CD8-positive, alpha-beta memory T cell (primary cell): ENCODE data around the gene TTF1. TPM values are rescaled to one million over a fixed set of nuclear protein-coding genes. Genes with fewer than 3 reads are reported as not detected.
A peak's percentile ranks its signal among the peaks of the same experiment; 100 is the strongest.

Experiments used
- CTCF ChIA-PET: fragments of 350-600 bp; sonication (Branson Sonifier 250); formaldehyde crosslinking; loops from one replicate; lab custom pipeline; 2021; ENCODE audit warnings: antibody characterized with exemption; lab: Charles Lee
- POLR2A ChIA-PET: fragments of 350-600 bp; sonication (Branson Sonifier 250); formaldehyde crosslinking; loops from one replicate; lab custom pipeline; 2021; ENCODE audit warnings: antibody characterized with exemption; lab: Charles Lee
- DNase-seq, 5 donors: peaks; one replicate each; pipeline versions ENCODE4 v3.0.0 to v3.0.0-alpha.2; 2020 to 2022; ENCODE audit warnings: mixed read lengths in 1 of 5
- H3K27ac ChIP-seq: one replicate; pipeline ENCODE4 v1.7.0; 2013; ENCODE audit warnings: low read depth, mild to moderate bottlenecking, low read length, moderate library complexity
- H3K27me3 ChIP-seq: 2 replicates; pipeline ENCODE4 v1.7.0; 2013; ENCODE audit warnings: low read length, mild to moderate bottlenecking; ENCODE audit not compliant: insufficient read depth, poor library complexity, severe bottlenecking
- H3K36me3 ChIP-seq: 2 replicates; pipeline ENCODE4 v1.7.0; 2013; ENCODE audit warnings: mild to moderate bottlenecking, low read length, moderate library complexity; ENCODE audit not compliant: insufficient read depth
- H3K4me1 ChIP-seq: 2 replicates; pipeline ENCODE4 v1.7.0; 2013; ENCODE audit warnings: mild to moderate bottlenecking, low read length, moderate library complexity; ENCODE audit not compliant: insufficient read depth
- H3K4me3 ChIP-seq: 2 replicates; pipeline ENCODE4 v1.7.0; 2013; ENCODE audit warnings: mild to moderate bottlenecking, low read length
- H3K9me3 ChIP-seq: 2 replicates; pipeline ENCODE4 v1.7.0; 2013; ENCODE audit warnings: mild to moderate bottlenecking, low read length
- H3K27ac Mint-ChIP-seq, 8 donors: one replicate each; pipeline ENCODE4 v1.8.0; 2020 to 2021; ENCODE audit warnings: mixed read lengths in 8 of 8, mild to moderate bottlenecking in 6 of 8, inconsistent platforms in 3 of 8, moderate library complexity in 3 of 8
- H3K27me3 Mint-ChIP-seq, 2 donors: one replicate each; pipeline ENCODE4 v1.8.0; 2020 to 2021; ENCODE audit warnings: mixed read lengths in 2 of 2, mild to moderate bottlenecking in 1 of 2, moderate library complexity in 1 of 2
- H3K36me3 Mint-ChIP-seq, 3 donors: one replicate each; pipeline ENCODE4 v1.8.0; 2020 to 2021; ENCODE audit warnings: mixed read lengths in 3 of 3, inconsistent platforms in 1 of 3, mild to moderate bottlenecking in 1 of 3
- H3K4me1 Mint-ChIP-seq, 3 donors: one replicate each; pipeline ENCODE4 v1.8.0; 2020 to 2021; ENCODE audit warnings: mixed read lengths in 3 of 3, inconsistent platforms in 1 of 3, mild to moderate bottlenecking in 1 of 3
- H3K4me3 Mint-ChIP-seq, 7 donors: one replicate each; pipeline ENCODE4 v1.8.0; 2020 to 2021; ENCODE audit warnings: mixed read lengths in 7 of 7, mild to moderate bottlenecking in 6 of 7, moderate library complexity in 4 of 7, inconsistent platforms in 2 of 7
- H3K9me3 Mint-ChIP-seq, 5 donors: one replicate each; pipeline ENCODE4 v1.8.0; 2020 to 2022; ENCODE audit warnings: mixed read lengths in 5 of 5, mild to moderate bottlenecking in 3 of 5, moderate library complexity in 2 of 5, inconsistent platforms in 1 of 5
- polyA plus RNA-seq: library from polyadenylated mRNA; unstranded; fragments of 300-500 nt; fragmentation: Illumina TruSeq; gene quantifications from one replicate; pipeline ENCODE4 v1.2.3, GENCODE V29; 2021
- total RNA-seq, 2 experiments: library from RNA; stranded (reverse); gene quantifications; one replicate each; pipeline ENCODE4 v1.2.3, GENCODE V29; 2021

Gene TTF1
- total and polyA plus RNA-seq, 3 experiments from 2014 or later: 7.3 to 25.1 (median 23.9) TPM

GRCh38 chr9:132422574-132422973, 15.9 kb upstream of the TTF1 start:
- Histone ChIP-seq H3K27me3 (peaks cover 10% of the 10 kb centered on the region), H3K27ac (no peak overlapping the region), H3K36me3 (no peaks in the 10 kb centered on the region), H3K4me3 (no peak overlapping the region), H3K4me1 (no peaks in the 10 kb centered on the region), H3K9me3 (no peaks in the 10 kb centered on the region)
- Mint-ChIP-seq H3K4me3 (no peak overlapping the region), H3K9me3 (no peaks in the 10 kb centered on the region), H3K4me1 (no peaks in the 10 kb centered on the region), H3K27ac (peak overlapping the region in 1 of 8 donors; percentile 10), H3K27me3 (peaks cover 35 to 83% of the 10 kb centered on the region in 2 donors), H3K36me3 (no peaks in the 10 kb centered on the region)
- ChIA-PET POLR2A (no interaction called here), CTCF (interaction anchor here (1.5 kb wide), 1 partner anchor 10 kb away, joined by 3 read pairs; no protein-coding TSS in a partner anchor)
- no peak for DNase-seq

- H3K27me3 ChIP-seq: peaks cover 28% of the 10 kb centered on the region
- CTCF ChIA-PET: no interaction called here
Measured at GRCh38 chr9:132418726-132419363, 12.2 kb upstream of the TTF1 start.

GRCh38 chr9:132415181-132415580, 8.5 kb upstream of the TTF1 start:
- H3K27me3 ChIP-seq: peaks cover 49% of the 10 kb centered on the region

More at GRCh38 chr9:132418726-132419363, 12.2 kb upstream of the TTF1 start:
- DNase-seq: no peak
- Mint-ChIP-seq H3K9me3 (no peaks in the 10 kb centered on the region), H3K36me3 (no peaks in the 10 kb centered on the region), H3K4me1 (no peaks in the 10 kb centered on the region), H3K27ac (no peak overlapping the region), H3K4me3 (no peak overlapping the region), H3K27me3 (peaks cover 48 to 78% of the 10 kb centered on the region in 2 donors)
- H3K4me1 ChIP-seq: no peaks in the 10 kb centered on the region
- no peaks in the 10 kb centered on the region for H3K36me3 ChIP-seq
- H3K9me3 ChIP-seq: no peaks in the 10 kb centered on the region
- POLR2A ChIA-PET: no interaction called here
- no peak overlapping the region for H3K4me3 ChIP-seq
- no peak overlapping the region for H3K27ac ChIP-seq

GRCh38 chr9:132414731-132415130, 8.1 kb upstream of the TTF1 start:
- CTCF ChIA-PET: interaction anchor here (1.1 kb wide), 1 partner anchor 354 kb away, joined by 3 read pairs; no protein-coding TSS in a partner anchor
- H3K9me3 Mint-ChIP-seq: no peaks in the 10 kb centered on the region
- Histone ChIP-seq H3K4me1 (peaks cover 24% of the 10 kb centered on the region), H3K4me3 (no peak overlapping the region), H3K27ac (no peak overlapping the region), H3K36me3 (no peaks in the 10 kb centered on the region), H3K9me3 (no peaks in the 10 kb centered on the region), H3K27me3 (peaks cover 49% of the 10 kb centered on the region)
- H3K36me3 Mint-ChIP-seq: no peaks in the 10 kb centered on the region
- no peak for DNase-seq
- no peak overlapping the region for H3K4me3 Mint-ChIP-seq
- H3K4me1 Mint-ChIP-seq: peaks cover 15 to 23% (median 23%) of the 10 kb centered on the region in 3 donors
- H3K27ac Mint-ChIP-seq: no peak overlapping the region
- H3K27me3 Mint-ChIP-seq: peaks cover 55 to 80% of the 10 kb centered on the region in 2 donors
- POLR2A ChIA-PET: no interaction called here

More at GRCh38 chr9:132415181-132415580, 8.5 kb upstream of the TTF1 start:
- ChIA-PET POLR2A (no interaction called here), CTCF (no interaction called here)
- no peak overlapping the region for H3K27ac Mint-ChIP-seq
- H3K4me3 Mint-ChIP-seq: no peak overlapping the region
- no peak overlapping the region for H3K4me3 ChIP-seq
- H3K4me1 ChIP-seq: peaks cover 20% of the 10 kb centered on the region
- DNase-seq: no peak
- H3K36me3 Mint-ChIP-seq: no peaks in the 10 kb centered on the region
- no peaks in the 10 kb centered on the region for H3K36me3 ChIP-seq
- no peaks in the 10 kb centered on the region for H3K9me3 ChIP-seq
- H3K27me3 Mint-ChIP-seq: peaks cover 55 to 85% of the 10 kb centered on the region in 2 donors
- H3K9me3 Mint-ChIP-seq: no peaks in the 10 kb centered on the region
- H3K27ac ChIP-seq: no peak overlapping the region
- peaks cover 15 to 23% (median 21%) of the 10 kb centered on the region in 3 donors for H3K4me1 Mint-ChIP-seq

- Histone ChIP-seq H3K9me3 (no peaks in the 10 kb centered on the region), H3K27ac (no peak overlapping the region), H3K36me3 (no peaks in the 10 kb centered on the region), H3K4me3 (no peak overlapping the region), H3K27me3 (peaks cover 49% of the 10 kb centered on the region), H3K4me1 (peaks cover 29% of the 10 kb centered on the region)
- H3K27me3 Mint-ChIP-seq: peaks cover 52 to 72% of the 10 kb centered on the region in 2 donors
- no peaks in the 10 kb centered on the region for H3K9me3 Mint-ChIP-seq
- H3K36me3 Mint-ChIP-seq: no peaks in the 10 kb centered on the region
- no peak overlapping the region for H3K4me3 Mint-ChIP-seq
- ChIA-PET POLR2A (no interaction called here), CTCF (interaction anchor here (1.1 kb wide), 1 partner anchor 355 kb away, joined by 3 read pairs; no protein-coding TSS in a partner anchor)
- peaks cover 15 to 28% (median 27%) of the 10 kb centered on the region in 3 donors for H3K4me1 Mint-ChIP-seq
- no peak for DNase-seq
- no peak overlapping the region for H3K27ac Mint-ChIP-seq
Measured at GRCh38 chr9:132413926-132414325, 7.3 kb upstream of the TTF1 start.

GRCh38 chr9:132412089-132412488, 5.4 kb upstream of the TTF1 start:
- H3K36me3 Mint-ChIP-seq: no peaks in the 10 kb centered on the region
- peak overlapping the region in 2 of 7 donors; percentile 32 to 62 for H3K4me3 Mint-ChIP-seq
- peaks cover 33% of the 10 kb centered on the region for H3K4me1 ChIP-seq
- peaks cover 37% of the 10 kb centered on the region for H3K27me3 ChIP-seq
- no peaks in the 10 kb centered on the region for H3K9me3 ChIP-seq
- peak overlapping the region in 1 of 8 donors; percentile 6 for H3K27ac Mint-ChIP-seq
- H3K4me3 ChIP-seq: no peak overlapping the region
- peak in 2 of 5 donors; percentile 11 to 31 for DNase-seq
- POLR2A ChIA-PET: no interaction called here
- peaks cover 41 to 55% of the 10 kb centered on the region in 2 donors for H3K27me3 Mint-ChIP-seq
- H3K36me3 ChIP-seq: no peaks in the 10 kb centered on the region
- no peaks in the 10 kb centered on the region for H3K9me3 Mint-ChIP-seq
- peaks cover 18 to 32% (median 32%) of the 10 kb centered on the region in 3 donors for H3K4me1 Mint-ChIP-seq
- H3K27ac ChIP-seq: no peak overlapping the region
- CTCF ChIA-PET: interaction anchor here (0.7 to 1.2 kb wide), 4 partner anchors 25 to 388 kb away, joined by 3 to 4 read pairs (median 4); no protein-coding TSS in a partner anchor

GRCh38 chr9:132411091-132411508, 4.5 kb upstream of the TTF1 start:
- H3K4me1 ChIP-seq: peaks cover 37% of the 10 kb centered on the region
- H3K4me3 ChIP-seq: peak overlapping the region; percentile 40
- Mint-ChIP-seq H3K27ac (peak overlapping the region in 6 of 8 donors; percentile 4 to 86 (median 46)), H3K9me3 (no peaks in the 10 kb centered on the region), H3K36me3 (peaks cover 0 to 3% (median 0%) of the 10 kb centered on the region in 3 donors), H3K27me3 (peaks cover 34 to 52% of the 10 kb centered on the region in 2 donors), H3K4me3 (peak overlapping the region; percentile 71 to 84 (median 77)), H3K4me1 (peaks cover 25 to 39% (median 39%) of the 10 kb centered on the region in 3 donors)
- H3K27me3 ChIP-seq: peaks cover 37% of the 10 kb centered on the region
- H3K27ac ChIP-seq: no peak overlapping the region
- peak; percentile 49 to 76 (median 65) for DNase-seq
- no peaks in the 10 kb centered on the region for H3K9me3 ChIP-seq
- H3K36me3 ChIP-seq: no peaks in the 10 kb centered on the region
- CTCF ChIA-PET: interaction anchor here (0.9 to 1.5 kb wide), 2 partner anchors 22 to 258 kb away, joined by 3 read pairs; partner anchors contain the start of gene DDX31
- POLR2A ChIA-PET: no interaction called here

- no peaks in the 10 kb centered on the region for H3K9me3 ChIP-seq
- ChIA-PET POLR2A (interaction anchor here (0.6 to 0.7 kb wide), 2 partner anchors 58 to 60 kb away, joined by 3 to 5 read pairs; no protein-coding TSS in a partner anchor), CTCF (interaction anchor here (0.9 to 1.5 kb wide), 3 partner anchors 22 to 259 kb away, joined by 3 to 4 read pairs (median 3); partner anchors contain the start of gene DDX31)
- H3K36me3 Mint-ChIP-seq: peaks cover 0 to 3% (median 0%) of the 10 kb centered on the region in 3 donors
- H3K4me3 Mint-ChIP-seq: peak overlapping the region; percentile 71 to 84 (median 77)
- peaks cover 34 to 47% of the 10 kb centered on the region in 2 donors for H3K27me3 Mint-ChIP-seq
- H3K9me3 Mint-ChIP-seq: no peaks in the 10 kb centered on the region
- H3K27me3 ChIP-seq: peaks cover 37% of the 10 kb centered on the region
- DNase-seq: peak in 4 of 5 donors; percentile 7 to 54 (median 27)
- peaks cover 42% of the 10 kb centered on the region for H3K4me1 ChIP-seq
- peak overlapping the region; percentile 40 for H3K4me3 ChIP-seq
- no peak overlapping the region for H3K27ac ChIP-seq
- H3K4me1 Mint-ChIP-seq: peaks cover 29 to 44% (median 43%) of the 10 kb centered on the region in 3 donors
- no peaks in the 10 kb centered on the region for H3K36me3 ChIP-seq
- H3K27ac Mint-ChIP-seq: peak overlapping the region in 6 of 8 donors; percentile 4 to 86 (median 46)
Measured at GRCh38 chr9:132410642-132411041, 4.0 kb upstream of the TTF1 start.
